ENCODE results near the gene DOCK2. TPM values are rescaled to one million over a fixed set of nuclear protein-coding genes. Genes with fewer than 3 reads are reported as not detected.

DOCK2 gene
- total and polyA plus RNA-seq, 4 experiments from 2014 or later = 45.8 to 223 (median 162) TPM

GRCh38 chr5:170108266-170108785 lies 471.3 kb downstream of the DOCK2 start:
- POLR2A ChIA-PET (ENCODE audit: partially characterized antibody) = no interaction called here

GRCh38 chr5:170109059-170110031 lies 472.3 kb downstream of the DOCK2 start:
- Histone ChIP-seq H3K4me3 (ENCODE audit: low read length in 2 of 2) (no peak overlapping the region), H3K9me3 (ENCODE audit: control insufficient read depth in 1 of 2, low read length in 2 of 2) (no peaks in the 10 kb centered on the region), H3K27me3 (ENCODE audit: insufficient read depth, low read length) (no peaks in the 10 kb centered on the region), H3K36me3 (ENCODE audit: insufficient read depth, low read length) (no peaks in the 10 kb centered on the region), H3K4me1 (ENCODE audit: insufficient read depth, low read length) (no peaks in the 10 kb centered on the region), H3K27ac (ENCODE audit: low read depth, low read length) (no peak overlapping the region)
- ChIA-PET CTCF (ENCODE audit: partially characterized antibody) (no interaction called here), POLR2A (ENCODE audit: partially characterized antibody) (no interaction called here)
- no peak overlapping the region for H3K27ac Mint-ChIP-seq
- intact Hi-C loops (cut with micrococcal nuclease) = loop anchor here (10.0 kb wide), 1 partner anchor 115 kb away; no protein-coding TSS in a partner anchor
- DNase-seq = no peak
- peaks cover 2 to 4% of the 10 kb centered on the region in 2 donors for H3K27me3 Mint-ChIP-seq
- no peak overlapping the region for H3K4me3 Mint-ChIP-seq
- H3K4me1 Mint-ChIP-seq = no peaks in the 10 kb centered on the region
- no peaks in the 10 kb centered on the region for H3K36me3 Mint-ChIP-seq
- H3K9me3 Mint-ChIP-seq = no peaks in the 10 kb centered on the region

More at GRCh38 chr5:170108266-170108785, 471.3 kb downstream of the DOCK2 start:
- Mint-ChIP-seq H3K27ac (no peak overlapping the region), H3K27me3 (peaks cover 4% of the 10 kb centered on the region in 2 donors), H3K9me3 (no peaks in the 10 kb centered on the region), H3K36me3 (no peaks in the 10 kb centered on the region), H3K4me1 (no peaks in the 10 kb centered on the region), H3K4me3 (no peak overlapping the region)
- no peaks in the 10 kb centered on the region for H3K27me3 ChIP-seq (ENCODE audit: insufficient read depth, low read length)
- H3K9me3 ChIP-seq (ENCODE audit: control insufficient read depth in 1 of 2, low read length in 2 of 2) = no peaks in the 10 kb centered on the region
- H3K4me3 ChIP-seq (ENCODE audit: low read length in 2 of 2) = no peak overlapping the region
- H3K36me3 ChIP-seq (ENCODE audit: insufficient read depth, low read length) = no peaks in the 10 kb centered on the region
- DNase-seq = no peak
- H3K27ac ChIP-seq (ENCODE audit: low read depth, low read length) = no peak overlapping the region
- CTCF ChIA-PET (ENCODE audit: partially characterized antibody) = no interaction called here
- H3K4me1 ChIP-seq (ENCODE audit: insufficient read depth, low read length) = no peaks in the 10 kb centered on the region
- intact Hi-C loops (cut with micrococcal nuclease) = loop anchor here (10.0 kb wide), 1 partner anchor 116 kb away; no protein-coding TSS in a partner anchor

GRCh38 chr5:170110403-170111087 lies 473.5 kb downstream of the DOCK2 start:
- Histone ChIP-seq H3K27me3 (ENCODE audit: insufficient read depth, low read length) (no peaks in the 10 kb centered on the region), H3K36me3 (ENCODE audit: insufficient read depth, low read length) (no peaks in the 10 kb centered on the region), H3K4me1 (ENCODE audit: insufficient read depth, low read length) (no peaks in the 10 kb centered on the region), H3K27ac (ENCODE audit: low read depth, low read length) (no peak overlapping the region), H3K4me3 (ENCODE audit: low read length in 2 of 2) (no peak overlapping the region), H3K9me3 (ENCODE audit: control insufficient read depth in 1 of 2, low read length in 2 of 2) (no peaks in the 10 kb centered on the region)
- no peak for DNase-seq
- ChIA-PET POLR2A (ENCODE audit: partially characterized antibody) (no interaction called here), CTCF (ENCODE audit: partially characterized antibody) (no interaction called here)
- no peak overlapping the region for H3K27ac Mint-ChIP-seq
- H3K27me3 Mint-ChIP-seq = peaks cover 3 to 4% of the 10 kb centered on the region in 2 donors
- no peaks in the 10 kb centered on the region for H3K9me3 Mint-ChIP-seq
- H3K36me3 Mint-ChIP-seq = no peaks in the 10 kb centered on the region
- intact Hi-C loops (cut with micrococcal nuclease) = no loop called here
- H3K4me3 Mint-ChIP-seq = no peak overlapping the region
- H3K4me1 Mint-ChIP-seq = no peaks in the 10 kb centered on the region

GRCh38 chr5:170111088-170111785 lies 474.2 kb downstream of the DOCK2 start:
- CTCF ChIA-PET (ENCODE audit: partially characterized antibody) = no interaction called here
- Histone ChIP-seq H3K27me3 (ENCODE audit: insufficient read depth, low read length) (no peaks in the 10 kb centered on the region), H3K27ac (ENCODE audit: low read depth, low read length) (no peak overlapping the region), H3K4me3 (ENCODE audit: low read length in 2 of 2) (no peak overlapping the region), H3K9me3 (ENCODE audit: control insufficient read depth in 1 of 2, low read length in 2 of 2) (no peaks in the 10 kb centered on the region), H3K36me3 (ENCODE audit: insufficient read depth, low read length) (no peaks in the 10 kb centered on the region), H3K4me1 (ENCODE audit: insufficient read depth, low read length) (no peaks in the 10 kb centered on the region)
- Mint-ChIP-seq H3K27ac (no peak overlapping the region), H3K4me3 (no peak overlapping the region), H3K9me3 (no peaks in the 10 kb centered on the region), H3K4me1 (no peaks in the 10 kb centered on the region), H3K36me3 (no peaks in the 10 kb centered on the region), H3K27me3 (peaks cover 3 to 4% of the 10 kb centered on the region in 2 donors)
- DNase-seq = no peak
- POLR2A ChIA-PET (ENCODE audit: partially characterized antibody) = no interaction called here
- intact Hi-C loops (cut with micrococcal nuclease) = no loop called here

GRCh38 chr5:170112876-170113521 lies 475.9 kb downstream of the DOCK2 start:
- POLR2A ChIA-PET (ENCODE audit: partially characterized antibody) = no interaction called here
- Mint-ChIP-seq H3K36me3 (no peaks in the 10 kb centered on the region), H3K4me1 (no peaks in the 10 kb centered on the region), H3K4me3 (no peak overlapping the region), H3K27me3 (peaks cover 3 to 4% of the 10 kb centered on the region in 2 donors), H3K27ac (no peak overlapping the region), H3K9me3 (no peaks in the 10 kb centered on the region)
- intact Hi-C loops (cut with micrococcal nuclease) = no loop called here
- CTCF ChIA-PET (ENCODE audit: partially characterized antibody) = no interaction called here
- no peaks in the 10 kb centered on the region for H3K27me3 ChIP-seq (ENCODE audit: insufficient read depth, low read length)
- no peak for DNase-seq
- H3K9me3 ChIP-seq (ENCODE audit: control insufficient read depth in 1 of 2, low read length in 2 of 2) = no peaks in the 10 kb centered on the region
- no peaks in the 10 kb centered on the region for H3K36me3 ChIP-seq (ENCODE audit: insufficient read depth, low read length)
- H3K4me3 ChIP-seq (ENCODE audit: low read length in 2 of 2) = no peak overlapping the region
- no peaks in the 10 kb centered on the region for H3K4me1 ChIP-seq (ENCODE audit: insufficient read depth, low read length)
- H3K27ac ChIP-seq (ENCODE audit: low read depth, low read length) = no peak overlapping the region

- no peaks in the 10 kb centered on the region for H3K36me3 ChIP-seq (ENCODE audit: insufficient read depth, low read length)
Observed at GRCh38 chr5:170113522-170113900, 476.4 kb downstream of the DOCK2 start.

More at GRCh38 chr5:170113522-170113900, 476.4 kb downstream of the DOCK2 start:
- no peak overlapping the region for H3K27ac ChIP-seq (ENCODE audit: low read depth, low read length)
- Mint-ChIP-seq H3K4me1 (no peaks in the 10 kb centered on the region), H3K27me3 (peaks cover 4% of the 10 kb centered on the region in 2 donors), H3K9me3 (no peaks in the 10 kb centered on the region), H3K4me3 (no peak overlapping the region), H3K36me3 (no peaks in the 10 kb centered on the region), H3K27ac (no peak overlapping the region)
- intact Hi-C loops (cut with micrococcal nuclease) = no loop called here
- DNase-seq = no peak
- POLR2A ChIA-PET (ENCODE audit: partially characterized antibody) = no interaction called here
- H3K4me3 ChIP-seq (ENCODE audit: low read length in 2 of 2) = no peak overlapping the region
- H3K27me3 ChIP-seq (ENCODE audit: insufficient read depth, low read length) = no peaks in the 10 kb centered on the region
- no peaks in the 10 kb centered on the region for H3K4me1 ChIP-seq (ENCODE audit: insufficient read depth, low read length)
- H3K9me3 ChIP-seq (ENCODE audit: control insufficient read depth in 1 of 2, low read length in 2 of 2) = no peaks in the 10 kb centered on the region
- CTCF ChIA-PET (ENCODE audit: partially characterized antibody) = no interaction called here

Measured in CD4-positive, alpha-beta memory T cell (primary cell).